Brain microvascular endothelial cell (primary cell): ENCODE data around the gene ZC3H7B.
"Not testable (repeated sequence)": the region's sequence is repeated elsewhere in the genome, so short reads cannot be mapped to it uniquely, and the experiment has no call there.

Experiments used
- DNase-seq: peaks from one replicate; pipeline ENCODE4 v3.0.0-alpha.2; 2020
- H3K27ac ChIP-seq: fragments of 250-450 bp; sonication (Bioruptor Pico); 2 replicates; pipeline ENCODE4 v1.5.1; 2020; ENCODE audit warnings: mild to moderate bottlenecking, moderate library complexity
- H3K27me3 ChIP-seq: fragments of 250-450 bp; sonication (Bioruptor Pico); replicated peaks from 2 replicates; pipeline ENCODE4 v1.5.1; 2020; ENCODE audit warnings: mild to moderate bottlenecking
- H3K36me3 ChIP-seq: fragments of 250-450 bp; sonication (Bioruptor Pico); replicated peaks from 2 replicates; pipeline ENCODE4 v1.5.1; 2020; ENCODE audit warnings: mild to moderate bottlenecking
- H3K4me3 ChIP-seq: 2 replicates; pipeline ENCODE4 v1.5.1; 2011; ENCODE audit warnings: low read depth, mild to moderate bottlenecking, control low read depth, low read length, moderate library complexity
- CTCF ChIP-seq: IDR thresholded peaks from 2 replicates; pipeline ENCODE4 v1.5.1; 2011; ENCODE audit warnings: low read depth, mild to moderate bottlenecking, moderate library complexity, low read length, control low read depth, inconsistent platforms; ENCODE audit errors: missing control alignments
- in situ Hi-C: cut with HindIII; loops from 2 replicates; pipeline ENCODE4 v1.10.0; 2017; ENCODE audit warnings: low sequenced_read_pairs, low pct_ligation_motif_present

Gene ZC3H7B

GRCh38 chr22:41397143-41397811 lies 96.0 kb downstream of the ZC3H7B start:
- in situ Hi-C loops, result no loop called here
- no peaks in the 10 kb centered on the region for H3K36me3 ChIP-seq

GRCh38 chr22:41398921-41399320 lies 97.6 kb downstream of the ZC3H7B start:
- DNase-seq, result no peak

More at GRCh38 chr22:41397143-41397811, 96.0 kb downstream of the ZC3H7B start:
- H3K27me3 ChIP-seq, result no peaks in the 10 kb centered on the region
- no peak for DNase-seq
- no peak overlapping the region for H3K27ac ChIP-seq
- no peak for TF ChIP-seq CTCF
- no peak overlapping the region for H3K4me3 ChIP-seq

GRCh38 chr22:41401781-41402648 lies 100.7 kb downstream of the ZC3H7B start:
- Histone ChIP-seq H3K27me3 (no peaks in the 10 kb centered on the region), H3K4me3 (no peak overlapping the region), H3K36me3 (no peaks in the 10 kb centered on the region), H3K27ac (no peak overlapping the region)
- in situ Hi-C loops, result no loop called here
- DNase-seq, result peak; percentile 6
- no peak for TF ChIP-seq CTCF

More at GRCh38 chr22:41398921-41399320, 97.6 kb downstream of the ZC3H7B start:
- no peak for TF ChIP-seq CTCF
- no peaks in the 10 kb centered on the region for H3K27me3 ChIP-seq
- H3K4me3 ChIP-seq, result no peak overlapping the region
- no peaks in the 10 kb centered on the region for H3K36me3 ChIP-seq
- H3K27ac ChIP-seq, result no peak overlapping the region
- in situ Hi-C loops, result no loop called here

GRCh38 chr22:41402851-41403250 lies 101.5 kb downstream of the ZC3H7B start:
- DNase-seq, H3K27ac ChIP-seq, in situ Hi-C loops, H3K27me3 ChIP-seq, H3K36me3 ChIP-seq, H3K4me3 ChIP-seq: not testable (repeated sequence)

- peak; percentile 98 for TF ChIP-seq CTCF
- H3K4me3 ChIP-seq, result peak overlapping the region; percentile 5
- in situ Hi-C loops, result no loop called here
- no peaks in the 10 kb centered on the region for H3K27me3 ChIP-seq
- peak; percentile 73 for DNase-seq
- no peak overlapping the region for H3K27ac ChIP-seq
- no peaks in the 10 kb centered on the region for H3K36me3 ChIP-seq
Measured at GRCh38 chr22:41403532-41404318, 102.4 kb downstream of the ZC3H7B start.

GRCh38 chr22:41405588-41405987 lies 104.3 kb downstream of the ZC3H7B start:
- DNase-seq, result no peak
- no peak for TF ChIP-seq CTCF
- in situ Hi-C loops, result no loop called here

More at GRCh38 chr22:41405588-41405987, 104.3 kb downstream of the ZC3H7B start:
- no peaks in the 10 kb centered on the region for H3K27me3 ChIP-seq
- no peak overlapping the region for H3K27ac ChIP-seq
- H3K4me3 ChIP-seq, result no peak overlapping the region
- no peaks in the 10 kb centered on the region for H3K36me3 ChIP-seq
